Adrenal gland (tissue), 5 donors: Measurements from ENCODE around the gene GBA2.

Experiments used
- CTCF ChIP-seq, 6 experiments: fragments of 450-650 bp in 4 of 6; fragments of 200-600 bp in 2 of 6; sonication (generic) in 1 of 6; IDR thresholded peaks; 1 replicate in 5 of 6; 2 replicates in 1 of 6; pipeline versions ENCODE4 v1.5.1 to v1.8.0; 2016 to 2021; ENCODE audit warnings: antibody characterized with exemption in 6 of 6, mild to moderate bottlenecking in 2 of 6, moderate library complexity in 1 of 6
- POLR2A ChIP-seq, 2 donors: fragments of 450-650 bp; IDR thresholded peaks; one replicate each; pipeline ENCODE4 v1.6.1; 2017; ENCODE audit warnings: antibody characterized with exemption in 2 of 2, mild to moderate bottlenecking in 2 of 2, moderate library complexity in 1 of 2
- donor health status: DM: no; HTN: no; CAD: no.

GRCh38 chr9:35730486-35730854 is 18.6 kb downstream of the GBA2 start:
- TF ChIP-seq POLR2A (IDR thresholded peaks at IDR 0.05) = no peak
- no peak for TF ChIP-seq CTCF (IDR thresholded peaks at IDR 0.05)
